ENCODE results near the gene EIF2B1.

EIF2B1 gene

GRCh38 chr12:123633379-123634141, at the start of gene EIF2B1, which contains the start of gene GTF2H3:
EIF2B1 (minus strand) TSS chr12:123633686; CDS start chr12:123633557, 129 bp downstream.
GTF2H3 (plus strand) TSS chr12:123633829; CDS start chr12:123633860, 31 bp downstream.
- DNase-seq (ENCODE audit: low spot score), result peak; percentile 94

DNA sequence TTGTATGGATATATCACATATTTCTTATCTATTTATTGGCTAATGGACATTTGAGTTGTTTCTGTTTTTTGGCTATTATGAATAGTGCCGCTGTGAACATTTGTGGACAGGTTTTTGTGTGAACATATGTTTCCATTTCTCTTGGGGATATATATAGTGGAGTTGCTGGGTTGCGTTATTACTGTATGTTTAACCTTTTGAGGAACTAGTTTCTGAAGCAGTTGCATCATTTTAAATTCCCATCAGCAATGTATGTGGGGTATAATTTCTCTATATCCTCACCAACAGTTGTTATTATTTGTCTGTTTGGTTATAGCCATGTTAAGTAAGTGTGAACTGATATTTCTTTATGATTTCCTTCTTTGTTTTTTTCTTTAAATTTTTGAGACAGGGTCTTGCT, 48.1 kb upstream of the EIF2B1 start:
- DNase-seq (ENCODE audit: low spot score), result no peak

GRCh38 chr12:123678981-123679380, 45.5 kb upstream of the EIF2B1 start:
- DNase-seq (ENCODE audit: low spot score), result no peak

- DNase-seq (ENCODE audit: low spot score), result no peak
These were observed 43.3 kb upstream of the EIF2B1 start for GRCh38 chr12:123676616-123677320.

- peak; percentile 68 for DNase-seq (ENCODE audit: low spot score)
These were observed 42.0 kb upstream of the EIF2B1 start for GRCh38 chr12:123675436-123675835.

- no peak for DNase-seq (ENCODE audit: low spot score)
These were observed 38.4 kb upstream of the EIF2B1 start for GRCh38 chr12:123671876-123672275.

- DNase-seq (ENCODE audit: low spot score), result peak; percentile 90
These were observed 37.6 kb upstream of the EIF2B1 start, which contains the start of gene TCTN2 for GRCh38 chr12:123670882-123671728. TCTN2 (plus strand) TSS chr12:123671113; CDS start chr12:123671241, 128 bp downstream.

DNA sequence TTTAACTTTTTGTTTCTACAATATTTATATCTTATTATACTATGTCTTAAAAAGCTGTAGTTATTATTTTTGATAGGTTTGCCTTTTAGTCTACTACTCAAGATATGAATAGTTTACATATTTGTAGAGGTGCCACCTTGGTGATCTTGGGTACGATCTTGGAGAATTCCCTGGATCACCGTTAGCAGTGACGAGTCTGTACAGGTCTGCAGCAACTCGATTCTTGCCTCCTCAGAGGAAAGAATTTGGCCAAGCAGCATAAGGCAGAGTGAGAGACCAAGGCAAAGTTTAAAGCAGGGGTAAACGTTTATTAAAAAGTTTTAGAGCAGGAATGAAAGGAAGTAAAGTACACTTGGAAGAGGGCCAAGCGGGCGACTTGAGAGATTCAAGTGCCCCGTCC, 34.3 kb upstream of the EIF2B1 start:
- no peak for DNase-seq (ENCODE audit: low spot score)

GRCh38 chr12:123659996-123660727, 26.7 kb upstream of the EIF2B1 start:
- DNase-seq (ENCODE audit: low spot score), result no peak

- no peak for DNase-seq (ENCODE audit: low spot score)
These were observed 23.7 kb upstream of the EIF2B1 start for GRCh38 chr12:123657211-123657610.

- no peak for DNase-seq (ENCODE audit: low spot score)
These were observed 22.9 kb upstream of the EIF2B1 start for GRCh38 chr12:123656392-123656791.

DNA sequence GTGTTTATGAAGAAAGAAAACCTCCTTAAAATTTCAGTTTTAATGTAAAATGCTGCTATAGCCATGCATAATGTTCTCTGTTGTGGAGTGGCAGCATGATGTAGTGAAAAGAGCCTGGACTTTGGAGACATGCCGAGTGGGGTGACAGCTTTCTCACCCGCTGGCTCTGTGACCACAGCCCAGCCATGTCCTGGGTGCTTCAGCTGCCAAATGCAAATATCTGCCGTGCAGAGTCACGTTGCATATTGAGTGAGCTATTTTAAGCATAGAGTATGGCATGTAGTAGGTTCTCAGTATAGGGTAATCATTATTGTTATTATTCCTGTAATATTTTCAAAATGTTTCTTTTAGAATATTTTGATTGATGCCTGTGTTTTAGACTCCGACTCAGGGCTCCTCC, 21.9 kb upstream of the EIF2B1 start:
- DNase-seq (ENCODE audit: low spot score), result no peak

DNA sequence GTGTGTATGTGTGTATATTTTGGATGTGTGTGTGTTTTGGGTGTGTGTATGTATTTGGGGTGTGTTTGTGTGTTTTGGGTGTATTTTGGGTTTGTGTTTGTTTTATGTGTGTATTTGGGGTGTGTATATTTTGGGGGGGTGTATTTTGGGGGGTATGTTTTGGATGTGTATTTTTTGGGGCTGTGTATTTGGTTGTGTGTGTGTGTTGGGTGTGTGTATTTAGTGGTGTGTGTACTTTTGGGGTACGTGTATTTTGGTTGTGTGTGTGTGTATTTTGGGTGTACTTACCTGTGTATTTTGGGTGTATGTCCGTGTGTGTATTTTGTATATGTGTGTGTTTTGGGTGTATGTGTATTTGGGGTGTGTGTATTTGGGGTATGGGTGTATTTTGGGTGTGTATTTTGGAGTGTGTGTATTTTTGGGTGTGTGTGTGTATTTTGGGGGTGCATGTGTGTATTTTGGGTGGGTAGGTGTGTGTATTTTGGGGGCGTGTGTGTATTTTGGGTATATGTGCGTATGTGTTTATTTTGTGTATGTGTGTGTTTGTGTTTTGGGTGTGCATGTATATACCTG, 20.7 kb upstream of the EIF2B1 start:
- no peak for DNase-seq (ENCODE audit: low spot score)

GRCh38 chr12:123648401-123648800, 14.9 kb upstream of the EIF2B1 start:
- no peak for DNase-seq (ENCODE audit: low spot score)

DNA sequence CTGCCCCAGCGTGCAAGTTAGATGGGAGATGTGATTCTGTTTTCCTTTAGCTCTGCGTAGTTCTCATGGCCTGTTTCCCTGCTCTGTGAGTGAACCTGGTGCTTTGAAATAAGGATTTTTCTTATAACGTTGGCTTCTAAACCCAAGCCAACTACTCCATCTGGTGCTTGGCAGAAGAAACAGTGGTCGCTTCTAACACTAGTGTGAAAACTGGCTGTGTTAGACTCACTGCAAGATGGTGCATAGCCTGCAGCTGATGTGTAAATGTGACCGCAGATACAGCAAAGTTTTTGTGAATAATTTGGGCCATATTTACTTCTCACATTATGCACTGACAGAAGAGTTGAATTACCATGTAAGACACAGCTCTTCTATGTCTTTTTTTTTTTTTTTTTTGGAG, 12.4 kb upstream of the EIF2B1 start:
- no peak for DNase-seq (ENCODE audit: low spot score)

DNA sequence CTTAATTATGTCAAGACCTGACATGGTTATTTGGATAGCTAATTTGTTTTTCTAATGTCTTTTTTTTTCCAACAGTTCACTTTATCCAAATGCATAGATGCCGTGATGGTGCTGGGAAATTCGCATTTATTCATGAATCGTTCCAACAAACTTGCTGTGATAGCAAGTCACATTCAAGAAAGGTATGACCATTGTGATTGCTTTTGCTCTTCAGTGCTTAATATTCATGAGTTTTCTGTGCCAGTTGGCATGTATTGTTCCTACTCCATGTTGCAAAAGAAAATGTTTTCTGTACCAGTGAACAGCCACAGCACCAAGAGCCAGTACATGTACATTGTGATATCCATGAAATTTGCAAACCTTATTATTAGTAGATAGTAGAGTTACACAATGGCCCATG, 11.9 kb upstream of the EIF2B1 start:
- DNase-seq (ENCODE audit: low spot score), result no peak

GRCh38 chr12:123643911-123644310, 10.4 kb upstream of the EIF2B1 start:
- DNase-seq (ENCODE audit: low spot score), result no peak

- DNase-seq (ENCODE audit: low spot score), result no peak
These were observed 666 bp upstream of the EIF2B1 start for GRCh38 chr12:123634142-123634561.

DNA sequence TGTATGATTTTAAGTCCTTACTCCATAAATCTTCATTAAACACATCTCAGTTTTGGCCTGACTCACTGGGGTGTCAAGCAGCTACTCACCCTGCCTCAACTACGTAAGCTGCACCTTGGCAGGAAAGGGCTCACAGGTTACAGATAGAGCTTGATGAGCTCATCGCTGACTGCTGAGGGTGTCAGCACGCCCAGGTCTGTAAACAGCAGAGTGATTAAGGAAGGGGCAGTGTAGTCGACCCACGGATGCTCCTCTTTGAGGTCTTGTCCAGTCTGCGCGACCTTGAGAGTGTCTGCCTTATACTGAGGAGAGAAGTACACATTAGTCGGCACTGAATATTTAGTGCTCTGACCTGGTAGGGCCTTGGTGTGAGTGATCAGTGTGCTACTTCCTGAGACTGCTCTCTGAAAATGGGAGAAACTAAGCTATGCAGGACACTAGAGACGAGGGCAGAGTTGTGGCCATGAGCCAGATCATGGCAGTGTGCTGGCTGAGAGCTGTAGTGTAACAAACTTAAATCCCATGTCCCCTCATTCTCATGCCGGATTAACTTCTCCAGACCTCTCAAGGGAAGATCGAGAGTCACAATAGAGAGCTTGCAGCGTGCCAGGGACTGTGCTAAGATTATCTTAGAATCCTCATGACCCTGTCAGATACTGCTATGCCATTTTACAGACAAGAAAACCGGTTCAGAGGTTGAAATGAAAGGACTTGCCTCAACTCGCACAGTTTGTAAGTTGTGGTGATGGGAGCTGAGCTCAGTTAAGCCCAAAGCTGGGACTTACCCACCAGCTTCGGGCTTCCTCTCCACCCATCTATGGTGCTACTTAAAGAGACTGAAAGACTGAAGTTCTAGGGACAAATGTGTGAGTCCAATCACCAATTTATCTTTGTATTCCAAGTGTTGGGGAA, 11.6 kb downstream of the EIF2B1 start:
- DNase-seq (ENCODE audit: low spot score), result no peak

- no peak for DNase-seq (ENCODE audit: low spot score)
These were observed 12.4 kb downstream of the EIF2B1 start for GRCh38 chr12:123621101-123621500.

Measured in putamen (tissue), 1 donor.